ENCODE results near the gene AKAP13. TPM values are rescaled to one million over a fixed set of nuclear protein-coding genes. Genes with fewer than 3 reads are reported as not detected.

Gene AKAP13
- total and polyA plus RNA-seq, 2 of the 8 experiments (the other 6 are each of a cell fraction or from before 2014, with no cell fraction given) = 14.0 to 46.2 TPM

- H2BK120ac ChIP-seq (replicated peaks; ENCODE audit: low read depth, low read length) = no peak overlapping the region
- no peak overlapping the region for H3K9ac ChIP-seq (replicated peaks in 1 of 4; ENCODE audit: extremely low read depth in 1 of 4, low read depth in 3 of 4, low read length in 3 of 4)
- peaks cover 0 to 5% (median 2%) of the 10 kb centered on the region in 4 experiments; a peak in 5 of 7 replicates for H3K4me1 ChIP-seq (replicated peaks in 1 of 4; ENCODE audit: control insufficient read depth in 3 of 4, insufficient read depth in 4 of 4, low read length in 3 of 4)
- no peak overlapping the region for H3K23ac ChIP-seq (ENCODE audit: insufficient read length)
- no peak overlapping the region for H2BK12ac ChIP-seq (ENCODE audit: low read depth, low read length)
- H2BK5ac ChIP-seq (ENCODE audit: low read depth, low read length) = no peak overlapping the region
- H3K27me3 ChIP-seq (replicated peaks in 1 of 4; ENCODE audit: control insufficient read depth in 3 of 4, extremely low read depth in 1 of 4, insufficient read depth in 3 of 4, low read length in 3 of 4) = no peaks in the 10 kb centered on the region
- H3K36me3 ChIP-seq (ENCODE audit: control insufficient read depth in 2 of 4, insufficient read depth in 4 of 4, low read length in 3 of 4) = no peaks in the 10 kb centered on the region
- no peak overlapping the region for H3K4me3 ChIP-seq (ENCODE audit: extremely low read depth in 1 of 4, insufficient read depth in 2 of 4, low read depth in 3 of 4, low read length in 4 of 4)
- no peak overlapping the region for H2BK15ac ChIP-seq (ENCODE audit: low read length)
- DNase-seq (ENCODE audit: low read depth in 1 of 2, low spot score in 2 of 2) (no peak), FAIRE-seq (no peak)
- no peak overlapping the region for H3K56ac ChIP-seq (replicated peaks; ENCODE audit: insufficient read length, low read depth, low read length)
- H3K4me2 ChIP-seq (ENCODE audit: insufficient read depth in 1 of 2, low read depth in 2 of 2, low read length in 2 of 2) = no peak overlapping the region
- CTCF ChIA-PET (ENCODE audit: partially characterized antibody) = interaction anchor here (1.7 to 1.9 kb wide), 2 partner anchors 11 to 13 kb away, joined by 3 to 4 read pairs; no protein-coding TSS in a partner anchor
- no peak overlapping the region for H4K8ac ChIP-seq (ENCODE audit: extremely low read depth, insufficient read depth, low read length)
- 0 out of 2 replicates have a peak, but pooled peaks cover 3% of the 10 kb centered on the region for H3K23me2 ChIP-seq (ENCODE audit: low read depth, low read length)
- TF ChIP-seq TBP (IDR thresholded peaks at IDR 0.05; ENCODE audit: low read depth, low read length) (no peak), POLR2A (IDR thresholded peaks at IDR 0.05; ENCODE audit: control extremely low read depth in 1 of 2, low read depth in 2 of 2, low read length in 2 of 2) (no peak), MAFK (IDR thresholded peaks at IDR 0.05; ENCODE audit: low read depth, low read length) (no peak), KDM1A (IDR thresholded peaks at IDR 0.05; ENCODE audit: borderline replicate concordance, low read length) (no peak), POLR2AphosphoS5 (IDR thresholded peaks at IDR 0.05; ENCODE audit: low read depth, low read length) (no peak), RBBP5 (IDR thresholded peaks at IDR 0.05; ENCODE audit: borderline replicate concordance, low read depth, low read length) (no peak), CEBPB (IDR thresholded peaks at IDR 0.05; ENCODE audit: low read depth, low read length) (no peak), HDAC6 (IDR thresholded peaks at IDR 0.05; ENCODE audit: low read depth, low read length) (no peak), SUZ12 (IDR thresholded peaks at IDR 0.05; ENCODE audit: low read length) (no peak), GTF2F1 (IDR thresholded peaks at IDR 0.05; ENCODE audit: borderline replicate concordance, low read depth, low read length) (no peak), TAF7 (optimal IDR thresholded peaks at IDR 0.05; ENCODE audit: borderline replicate concordance, low read depth, low read length) (no peak)
- no peak overlapping the region for H3K27ac ChIP-seq (ENCODE audit: low read depth, low read length)
- POLR2A ChIA-PET (ENCODE audit: partially characterized antibody) = no interaction called here
- H3K79me2 ChIP-seq (ENCODE audit: control insufficient read depth in 1 of 2, insufficient read depth in 2 of 2, low read length in 2 of 2) = peaks cover 0 to 59% of the 10 kb centered on the region in 2 experiments; a peak in 2 of 4 replicates
- H4K20me1 ChIP-seq (replicated peaks in 1 of 2; ENCODE audit: control insufficient read depth in 1 of 2, insufficient read depth in 2 of 2, low read length in 2 of 2) = peaks cover 0 to 5% of the 10 kb centered on the region in 2 experiments
- no peak overlapping the region for H2BK20ac ChIP-seq (ENCODE audit: low read length)
- H3K9me3 ChIP-seq (ENCODE audit: insufficient read depth in 2 of 2, low read depth in 1 of 2, low read length in 1 of 2) = no peaks in the 10 kb centered on the region
- no peak overlapping the region for H2AFZ ChIP-seq (ENCODE audit: low read length)
- no peak overlapping the region for H4K5ac ChIP-seq (ENCODE audit: insufficient read length, low read depth, low read length)
- no peak overlapping the region for H4K91ac ChIP-seq (replicated peaks; ENCODE audit: insufficient read length, low read length)
- H2AK5ac ChIP-seq (ENCODE audit: low read depth, low read length) = no peak overlapping the region
- H3K79me1 ChIP-seq (ENCODE audit: low read depth, low read length) = peaks cover 2% of the 10 kb centered on the region; the same call in 1 of the 2 replicates
- no peak overlapping the region for H3K14ac ChIP-seq (ENCODE audit: insufficient read length)
- H3K4ac ChIP-seq (replicated peaks; ENCODE audit: insufficient read length, low read depth, low read length) = no peak overlapping the region
- no peak overlapping the region for H3K18ac ChIP-seq (ENCODE audit: extremely low read depth, low read length)
Observed at GRCh38 chr15:85462029-85462428, 81.6 kb downstream of the AKAP13 start.

All from H1 (cell line).